NCI-H2029 (cell line): ENCODE data around the gene C8A.

Experiments
- DNase-seq: peaks from one replicate; lab custom pipeline; 2025; lab: John Stamatoyannopoulos, UW

Gene C8A

GRCh38 chr1:56967355-56967754 is 112.8 kb downstream of the C8A start:
- DNase-seq = no peak
